Gastrocnemius medialis (tissue), 4 donors: ENCODE measurements around the gene PSTPIP2.

Experiments
- POLR2A ChIP-seq, 2 donors: fragments of 450-650 bp; IDR thresholded peaks; one replicate each; pipeline ENCODE4 v1.6.1; 2017; ENCODE audit warnings: antibody characterized with exemption in 2 of 2, mild to moderate bottlenecking in 2 of 2, moderate library complexity in 2 of 2
- TF ChIP-seq, protein P1 (sequence below), 5 experiments: fragments of 450-650 bp in 3 of 5; fragments of 200-600 bp in 2 of 5; sonication (generic) in 2 of 5; IDR thresholded peaks in 4 of 5; conservative IDR thresholded peaks in 1 of 5; 1 replicate in 4 of 5; 2 replicates in 1 of 5; pipeline ENCODE4 v1.5.1; 2016 to 2019; ENCODE audit warnings: antibody characterized with exemption in 5 of 5, mild to moderate bottlenecking in 3 of 5, moderate library complexity in 3 of 5

DNA sequence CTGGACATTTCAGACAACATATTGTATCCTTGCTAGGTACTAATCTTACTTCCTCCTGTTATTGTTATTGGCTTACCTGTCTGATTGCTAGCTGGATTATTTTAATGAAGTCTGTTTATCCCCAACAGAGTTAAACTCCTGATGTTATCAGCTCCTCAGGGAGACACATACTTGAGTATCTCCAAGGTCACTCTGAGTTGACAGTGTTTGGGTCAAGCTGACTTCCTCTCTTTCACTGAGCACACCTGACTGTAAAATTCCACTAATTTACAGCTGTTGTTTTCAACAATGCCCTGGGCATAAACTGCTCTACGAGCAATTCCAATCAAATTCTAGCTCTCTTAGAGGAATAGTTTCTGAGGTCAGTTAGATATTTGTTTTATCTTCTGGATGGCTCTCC lies 41.7 kb upstream of the PSTPIP2 start:
- TF ChIP-seq, protein P1, sequence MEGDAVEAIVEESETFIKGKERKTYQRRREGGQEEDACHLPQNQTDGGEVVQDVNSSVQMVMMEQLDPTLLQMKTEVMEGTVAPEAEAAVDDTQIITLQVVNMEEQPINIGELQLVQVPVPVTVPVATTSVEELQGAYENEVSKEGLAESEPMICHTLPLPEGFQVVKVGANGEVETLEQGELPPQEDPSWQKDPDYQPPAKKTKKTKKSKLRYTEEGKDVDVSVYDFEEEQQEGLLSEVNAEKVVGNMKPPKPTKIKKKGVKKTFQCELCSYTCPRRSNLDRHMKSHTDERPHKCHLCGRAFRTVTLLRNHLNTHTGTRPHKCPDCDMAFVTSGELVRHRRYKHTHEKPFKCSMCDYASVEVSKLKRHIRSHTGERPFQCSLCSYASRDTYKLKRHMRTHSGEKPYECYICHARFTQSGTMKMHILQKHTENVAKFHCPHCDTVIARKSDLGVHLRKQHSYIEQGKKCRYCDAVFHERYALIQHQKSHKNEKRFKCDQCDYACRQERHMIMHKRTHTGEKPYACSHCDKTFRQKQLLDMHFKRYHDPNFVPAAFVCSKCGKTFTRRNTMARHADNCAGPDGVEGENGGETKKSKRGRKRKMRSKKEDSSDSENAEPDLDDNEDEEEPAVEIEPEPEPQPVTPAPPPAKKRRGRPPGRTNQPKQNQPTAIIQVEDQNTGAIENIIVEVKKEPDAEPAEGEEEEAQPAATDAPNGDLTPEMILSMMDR (IDR thresholded peaks at IDR 0.05 in 4 of 5, conservative IDR thresholded peaks at IDR 0.05 in 1 of 5): no peak
- TF ChIP-seq POLR2A (IDR thresholded peaks at IDR 0.05): no peak
